HG03520 (cell line): ENCODE results near the gene INSM1.

Experiments
- ATAC-seq: cut with Tn5 transposase; IDR thresholded peaks from one replicate; pipeline ENCODE4 v1.9.1; 2021; ENCODE audit warnings: mild to moderate bottlenecking, moderate library complexity; ENCODE audit not compliant: unreplicated experiment

Gene INSM1

DNA sequence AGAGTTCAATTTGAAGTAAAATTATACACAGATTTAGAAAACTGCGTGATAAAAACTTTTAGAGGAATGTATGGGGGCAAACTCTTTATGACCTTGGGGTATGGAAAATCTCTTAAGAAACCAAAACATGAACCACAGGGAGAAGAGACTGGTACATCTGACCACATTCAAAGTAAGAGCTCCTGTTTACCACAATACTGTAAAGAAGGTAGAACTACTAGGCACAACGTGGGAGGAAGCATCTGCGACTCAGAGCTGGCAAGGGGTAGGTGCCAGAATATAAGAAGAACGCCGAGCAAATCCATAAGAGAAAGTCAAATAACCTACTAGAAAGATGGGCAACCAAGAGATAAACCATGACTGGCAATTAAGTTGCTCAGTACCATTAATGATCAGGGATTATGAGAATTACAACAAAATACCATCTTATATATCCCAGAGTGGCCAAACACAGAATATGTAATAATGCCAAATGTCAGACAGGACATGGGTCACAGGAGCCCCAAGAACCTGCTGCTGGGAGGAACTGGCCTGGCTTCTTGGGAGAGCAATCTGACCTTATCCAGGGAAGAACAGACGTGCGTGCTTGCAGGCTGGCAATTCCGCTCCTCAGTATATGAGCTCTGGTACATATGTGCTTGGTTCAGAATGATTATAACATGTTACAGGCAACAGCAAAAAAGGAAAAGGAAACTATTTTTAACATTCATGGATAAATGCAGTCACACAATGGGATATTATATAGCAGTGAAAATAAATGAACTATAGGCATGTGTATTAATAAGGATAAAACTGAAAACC, 50.2 kb downstream of the INSM1 start:
- no peak for ATAC-seq
